ENCODE data around the gene SSC5D.
A peak's percentile ranks its signal among the peaks of the same experiment; 100 is the strongest.
"Not testable (repeated sequence)": the region's sequence is repeated elsewhere in the genome, so short reads cannot be mapped to it uniquely, and the experiment has no call there.

SSC5D gene

DNA sequence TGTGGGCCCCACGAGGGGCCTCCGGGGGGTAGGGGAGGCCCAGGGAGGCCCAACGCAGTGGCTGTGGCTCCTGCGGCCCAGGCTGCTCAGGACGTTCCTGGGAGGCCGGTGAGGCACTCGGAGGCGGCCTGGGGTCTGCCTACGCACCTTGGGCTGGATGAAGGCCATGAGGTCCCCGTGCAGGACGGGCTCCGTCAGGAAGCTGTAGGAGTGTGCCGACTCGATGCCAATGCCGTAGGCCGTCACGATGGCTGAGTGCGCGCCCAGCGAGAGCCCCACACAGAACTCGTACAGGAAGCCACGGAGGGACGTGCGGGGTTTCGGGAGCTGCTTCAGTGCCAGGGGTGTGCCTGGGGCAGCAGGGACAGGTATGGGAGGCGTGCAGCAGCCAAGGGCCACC, 42.8 kb downstream of the SSC5D start:
- CTCF ChIA-PET: no interaction called here
- POLR2A ChIA-PET: no interaction called here
- TF ChIP-seq, protein P1, sequence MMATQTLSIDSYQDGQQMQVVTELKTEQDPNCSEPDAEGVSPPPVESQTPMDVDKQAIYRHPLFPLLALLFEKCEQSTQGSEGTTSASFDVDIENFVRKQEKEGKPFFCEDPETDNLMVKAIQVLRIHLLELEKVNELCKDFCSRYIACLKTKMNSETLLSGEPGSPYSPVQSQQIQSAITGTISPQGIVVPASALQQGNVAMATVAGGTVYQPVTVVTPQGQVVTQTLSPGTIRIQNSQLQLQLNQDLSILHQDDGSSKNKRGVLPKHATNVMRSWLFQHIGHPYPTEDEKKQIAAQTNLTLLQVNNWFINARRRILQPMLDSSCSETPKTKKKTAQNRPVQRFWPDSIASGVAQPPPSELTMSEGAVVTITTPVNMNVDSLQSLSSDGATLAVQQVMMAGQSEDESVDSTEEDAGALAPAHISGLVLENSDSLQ (IDR thresholded peaks at IDR 0.05): no peak
- TF ChIP-seq SUZ12 (IDR thresholded peaks at IDR 0.05) (no peak), NFRKB (IDR thresholded peaks at IDR 0.05) (no peak), ELF4 (IDR thresholded peaks at IDR 0.05) (no peak), BHLHE40 (IDR thresholded peaks at IDR 0.05; ENCODE audit: borderline replicate concordance) (no peak), ZNF384 (IDR thresholded peaks at IDR 0.05) (no peak), LEF1 (IDR thresholded peaks at IDR 0.05; ENCODE audit: borderline replicate concordance) (no peak), L3MBTL2 (conservative IDR thresholded peaks at IDR 0.05) (no peak), ARNT (IDR thresholded peaks at IDR 0.05) (no peak), FOXA1 (IDR thresholded peaks at IDR 0.05) (no peak), FOXK2 (IDR thresholded peaks at IDR 0.05) (no peak), CTBP1 (IDR thresholded peaks at IDR 0.05; ENCODE audit: borderline replicate concordance) (no peak)
- no peak for DNase-seq (ENCODE audit: extremely low spot score)

DNA sequence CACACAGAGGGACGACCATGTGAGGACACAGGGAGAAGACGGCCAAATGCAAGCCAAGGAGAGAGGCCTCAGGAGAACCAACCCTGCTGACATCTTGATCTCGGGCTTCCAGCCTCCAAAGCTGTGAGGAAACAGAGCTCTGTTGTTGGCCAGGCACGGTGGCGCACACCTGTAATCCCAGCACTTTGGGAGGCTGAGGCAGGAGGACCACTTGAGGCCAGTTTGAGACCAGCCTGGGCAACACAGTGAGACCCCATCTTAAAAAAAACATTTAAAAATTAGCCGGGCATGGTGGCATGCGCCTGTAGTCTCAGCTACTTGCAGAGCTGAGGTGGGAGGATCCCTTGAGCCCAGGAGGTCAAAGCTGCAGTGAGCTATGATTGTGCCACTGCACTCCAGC, 46.0 kb downstream of the SSC5D start:
- DNase-seq (ENCODE audit: extremely low spot score); POLR2A ChIA-PET; CTCF ChIA-PET: not testable (repeated sequence)

DNA sequence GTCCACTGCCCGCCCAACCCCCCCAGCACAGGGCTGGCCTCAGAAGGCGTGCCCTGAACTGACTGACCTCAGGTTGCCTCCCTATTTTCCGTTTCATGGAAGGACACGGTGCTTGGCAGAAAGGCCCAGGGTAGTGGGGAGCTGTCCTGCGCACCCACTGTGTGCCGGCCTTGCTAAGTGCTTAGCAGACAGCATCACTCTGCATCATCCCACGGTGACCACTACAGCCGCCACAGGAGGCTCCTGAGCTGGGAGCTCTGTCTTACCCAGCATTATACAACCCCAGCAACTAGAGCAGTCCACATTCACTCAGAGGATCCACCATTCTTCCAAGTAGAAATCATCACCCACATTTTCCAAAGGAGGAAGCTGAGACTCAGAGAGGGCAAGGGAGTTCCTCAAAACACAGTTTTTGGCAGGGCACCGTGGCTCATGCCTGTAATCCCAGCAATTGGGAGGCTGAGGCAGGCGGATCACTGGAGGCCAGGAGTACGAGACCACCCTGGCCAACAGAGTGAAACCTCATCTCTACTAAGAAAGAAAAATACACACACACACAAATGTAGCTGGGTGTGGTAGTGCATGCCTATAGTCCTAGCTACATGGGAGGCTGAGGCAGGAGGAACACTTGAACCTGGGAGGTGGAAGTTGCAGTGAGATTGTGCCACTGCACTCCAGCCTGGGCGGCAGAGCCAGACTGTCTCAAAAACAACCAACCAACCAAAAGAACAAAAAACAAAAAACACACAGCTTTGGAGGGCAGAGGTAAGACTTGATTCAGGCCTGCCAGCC, 47.1 kb downstream of the SSC5D start:
- CTCF ChIA-PET: no interaction called here
- POLR2A ChIA-PET: interaction anchor here (0.6 kb wide), 1 partner anchor 46 kb away, joined by 3 read pairs; the partner anchor contains the start of gene ZNF579
- no peak for DNase-seq (ENCODE audit: extremely low spot score)
- TF ChIP-seq L3MBTL2 (conservative IDR thresholded peaks at IDR 0.05): no peak
- no peak for TF ChIP-seq FOXK2 (IDR thresholded peaks at IDR 0.05)
- TF ChIP-seq ZNF384 (IDR thresholded peaks at IDR 0.05): no peak
- TF ChIP-seq ELF4 (IDR thresholded peaks at IDR 0.05): no peak
- TF ChIP-seq BHLHE40 (IDR thresholded peaks at IDR 0.05; ENCODE audit: borderline replicate concordance): no peak
- TF ChIP-seq, protein P1 (IDR thresholded peaks at IDR 0.05): no peak
- TF ChIP-seq LEF1 (IDR thresholded peaks at IDR 0.05; ENCODE audit: borderline replicate concordance): no peak
- no peak for TF ChIP-seq SP1 (IDR thresholded peaks at IDR 0.05)
- TF ChIP-seq SUZ12 (IDR thresholded peaks at IDR 0.05): no peak
- TF ChIP-seq CTBP1 (IDR thresholded peaks at IDR 0.05; ENCODE audit: borderline replicate concordance): no peak
- no peak for TF ChIP-seq FOXM1 (IDR thresholded peaks at IDR 0.05; ENCODE audit: borderline replicate concordance)
- no peak for TF ChIP-seq ARNT (IDR thresholded peaks at IDR 0.05)
- no peak for TF ChIP-seq FOXA1 (IDR thresholded peaks at IDR 0.05)
- no peak for TF ChIP-seq HDGF (IDR thresholded peaks at IDR 0.05; ENCODE audit: borderline replicate concordance)
- TF ChIP-seq TARDBP (IDR thresholded peaks at IDR 0.05): no peak
- TF ChIP-seq NFRKB (IDR thresholded peaks at IDR 0.05): no peak

DNA sequence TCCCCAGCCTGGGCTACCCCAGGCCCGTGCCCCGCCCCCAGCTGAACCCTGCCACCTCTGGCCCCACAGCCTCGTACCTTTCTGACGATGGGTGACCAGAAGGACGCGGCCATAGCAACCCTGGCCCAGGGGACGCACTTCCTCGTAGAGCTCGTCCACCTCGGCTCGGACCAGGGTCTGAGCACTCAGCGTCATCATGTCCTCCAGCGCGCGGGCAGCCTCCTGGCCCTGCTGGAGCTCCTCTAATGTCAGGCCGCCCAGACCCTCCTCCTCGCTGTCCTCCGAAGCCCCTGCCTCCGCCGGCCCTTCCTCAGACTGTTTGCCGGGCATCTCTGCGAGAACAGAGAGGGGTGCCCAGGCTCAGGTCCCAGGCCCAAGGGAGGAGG, 47.7 kb downstream of the SSC5D start:
- ChIA-PET POLR2A (interaction anchor here (0.6 kb wide), 1 partner anchor 45 kb away, joined by 3 read pairs; the partner anchor contains the start of gene ZNF579), CTCF (no interaction called here)
- TF ChIP-seq BHLHE40 (IDR thresholded peaks at IDR 0.05; ENCODE audit: borderline replicate concordance) (no peak), LEF1 (IDR thresholded peaks at IDR 0.05; ENCODE audit: borderline replicate concordance) (no peak), NFRKB (IDR thresholded peaks at IDR 0.05) (no peak), ZNF384 (IDR thresholded peaks at IDR 0.05) (no peak), HDGF (IDR thresholded peaks at IDR 0.05; ENCODE audit: borderline replicate concordance) (no peak), SUZ12 (IDR thresholded peaks at IDR 0.05) (no peak), ARNT (IDR thresholded peaks at IDR 0.05) (no peak), SP1 (IDR thresholded peaks at IDR 0.05) (no peak), L3MBTL2 (conservative IDR thresholded peaks at IDR 0.05) (no peak), FOXA1 (IDR thresholded peaks at IDR 0.05) (no peak)
- TF ChIP-seq, protein P1 (IDR thresholded peaks at IDR 0.05): no peak
- DNase-seq (ENCODE audit: extremely low spot score): no peak

DNA sequence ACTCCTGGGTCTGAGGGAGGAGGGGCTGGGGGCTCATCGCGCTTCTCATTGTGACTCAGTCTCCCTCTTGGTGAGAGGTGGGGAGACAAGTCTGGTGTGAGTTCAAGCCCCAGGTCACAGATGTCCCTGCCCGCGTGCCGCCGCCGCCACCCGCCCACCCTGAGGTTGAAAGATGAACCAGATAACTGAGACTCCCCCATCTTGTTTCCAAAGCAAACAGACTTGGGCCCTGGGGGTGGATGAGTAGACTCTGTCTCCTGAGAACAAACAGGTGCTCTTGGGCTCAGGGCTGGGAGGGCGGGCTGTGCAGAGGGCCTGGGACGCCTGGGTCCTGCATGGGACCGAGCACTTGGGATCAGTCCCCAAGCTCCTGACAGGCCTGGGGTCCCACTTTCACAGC, 48.1 kb downstream of the SSC5D start:
- ChIA-PET POLR2A (no interaction called here), CTCF (no interaction called here)
- no peak for DNase-seq (ENCODE audit: extremely low spot score)

DNA sequence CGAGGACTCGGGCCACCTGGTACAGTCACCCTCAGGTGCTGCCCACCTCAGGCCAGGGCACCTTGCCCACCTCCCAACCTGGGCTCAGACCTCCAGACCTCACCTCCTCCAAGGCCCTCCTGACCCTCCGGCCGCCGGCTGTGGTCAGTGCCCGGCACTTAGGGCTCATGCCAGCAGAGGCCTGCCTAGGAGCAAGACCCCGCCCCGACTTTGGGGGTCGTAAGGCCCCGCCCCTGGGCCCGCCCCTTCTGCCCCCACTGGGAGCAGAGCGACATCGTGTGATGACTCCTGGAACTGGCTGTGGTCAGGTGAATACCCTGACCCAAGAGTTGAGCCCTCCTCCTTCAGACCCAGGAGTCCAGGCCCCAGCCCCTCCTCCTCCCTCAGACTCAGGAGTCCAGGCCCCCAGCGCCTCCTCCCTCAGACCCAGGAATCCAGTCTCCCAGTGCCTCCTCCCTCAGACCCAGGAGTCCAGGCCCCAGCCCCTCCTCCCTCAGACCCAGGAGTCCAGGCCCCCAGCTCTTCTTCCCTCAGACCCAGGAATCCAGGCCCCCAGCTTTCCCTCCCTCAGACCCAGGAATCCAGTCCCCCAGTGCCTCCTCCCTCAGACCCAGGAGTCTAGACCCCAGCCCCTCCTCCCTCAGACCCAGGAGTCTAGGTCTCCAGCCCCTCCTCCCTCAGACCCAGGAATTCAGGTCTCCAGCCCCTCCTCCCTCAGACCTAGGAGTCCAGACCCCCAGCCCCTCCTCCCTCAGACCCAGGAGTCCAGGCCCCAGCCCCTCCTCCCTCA, 48.9 kb downstream of the SSC5D start, which contains the start of gene SBK2:
SBK2 (minus strand) TSS at position 183 of the 790 bp plus-strand sequence. CDS start 839 bp downstream, outside the sequence.
- peak; percentile 53 for DNase-seq (ENCODE audit: extremely low spot score)
- CTCF ChIA-PET: no interaction called here
- POLR2A ChIA-PET: no interaction called here
- TF ChIP-seq BHLHE40 (IDR thresholded peaks at IDR 0.05; ENCODE audit: borderline replicate concordance) (no peak), ARNT (IDR thresholded peaks at IDR 0.05) (no peak), SUZ12 (IDR thresholded peaks at IDR 0.05) (no peak), TARDBP (IDR thresholded peaks at IDR 0.05) (no peak), FOXA1 (IDR thresholded peaks at IDR 0.05) (no peak), LEF1 (IDR thresholded peaks at IDR 0.05; ENCODE audit: borderline replicate concordance) (no peak), SP1 (IDR thresholded peaks at IDR 0.05) (no peak), HDGF (IDR thresholded peaks at IDR 0.05; ENCODE audit: borderline replicate concordance) (no peak), ZNF384 (IDR thresholded peaks at IDR 0.05) (no peak), ELF4 (IDR thresholded peaks at IDR 0.05) (no peak), CTBP1 (IDR thresholded peaks at IDR 0.05; ENCODE audit: borderline replicate concordance) (no peak), FOXM1 (IDR thresholded peaks at IDR 0.05; ENCODE audit: borderline replicate concordance) (no peak), L3MBTL2 (conservative IDR thresholded peaks at IDR 0.05) (no peak)
- TF ChIP-seq, protein P1 (IDR thresholded peaks at IDR 0.05): no peak

More for the DNA sequence above, 48.1 kb downstream of the SSC5D start:
- TF ChIP-seq L3MBTL2 (conservative IDR thresholded peaks at IDR 0.05) (no peak), ARNT (IDR thresholded peaks at IDR 0.05) (no peak), SUZ12 (IDR thresholded peaks at IDR 0.05) (no peak), FOXM1 (IDR thresholded peaks at IDR 0.05; ENCODE audit: borderline replicate concordance) (no peak), TARDBP (IDR thresholded peaks at IDR 0.05) (no peak), CTBP1 (IDR thresholded peaks at IDR 0.05; ENCODE audit: borderline replicate concordance) (no peak), HDGF (IDR thresholded peaks at IDR 0.05; ENCODE audit: borderline replicate concordance) (no peak), FOXA1 (IDR thresholded peaks at IDR 0.05) (no peak), BHLHE40 (IDR thresholded peaks at IDR 0.05; ENCODE audit: borderline replicate concordance) (no peak), ELF4 (IDR thresholded peaks at IDR 0.05) (no peak), FOXK2 (IDR thresholded peaks at IDR 0.05) (no peak)

Data from HEK293T (cell line).